GM19455 (cell line): ENCODE measurements around the gene GREM2.

Source experiments
- ATAC-seq: cut with Tn5 transposase; IDR thresholded peaks from one replicate; pipeline ENCODE4 v1.9.1; 2021; ENCODE audit not compliant: unreplicated experiment

GREM2 gene

DNA sequence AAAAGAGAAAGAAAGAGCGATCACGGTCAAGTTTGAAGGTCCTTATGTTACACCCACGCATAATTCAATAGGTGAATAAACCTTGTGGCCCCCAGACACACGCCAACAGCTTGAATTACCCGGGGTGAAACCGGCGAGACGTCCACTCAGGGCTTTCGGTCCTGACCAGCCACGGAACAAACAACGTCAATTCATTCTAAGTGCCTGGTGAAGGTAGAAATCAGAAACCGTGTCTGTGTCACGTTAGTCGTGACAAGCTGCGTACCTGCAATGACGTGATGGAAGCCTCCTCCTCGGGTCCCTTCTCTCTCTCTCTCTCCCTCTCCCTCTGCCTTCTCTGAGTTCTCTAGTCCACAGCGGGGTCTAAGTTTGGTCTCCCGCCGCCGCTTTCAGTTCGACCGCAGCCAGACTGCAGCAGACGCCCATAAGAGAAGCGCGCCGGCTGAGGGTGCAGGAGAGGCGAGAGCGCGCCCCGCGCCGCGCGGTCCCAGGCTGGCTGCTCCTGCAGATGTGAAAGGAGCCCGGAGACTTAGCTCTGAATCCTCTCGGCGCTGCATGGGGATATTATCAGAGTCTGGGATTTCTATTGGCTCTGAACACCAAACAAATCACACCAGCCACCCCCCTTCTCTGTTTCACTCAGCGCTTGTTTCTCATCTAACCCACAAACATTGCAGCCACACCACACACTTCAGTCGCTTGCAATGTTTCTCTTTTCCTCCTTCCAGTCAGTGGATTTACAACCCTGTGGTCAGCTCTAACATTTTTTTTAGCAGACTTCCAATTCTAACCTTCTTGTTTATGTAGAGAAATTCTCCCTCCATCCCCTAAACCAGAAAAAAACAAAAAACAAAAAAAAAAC, at the start of gene GREM2:
GREM2 (minus strand) TSS at position 537 of the 862 bp plus-strand sequence. CDS start 118,680 bp downstream, outside the sequence.
- ATAC-seq: peak; percentile 64

DNA sequence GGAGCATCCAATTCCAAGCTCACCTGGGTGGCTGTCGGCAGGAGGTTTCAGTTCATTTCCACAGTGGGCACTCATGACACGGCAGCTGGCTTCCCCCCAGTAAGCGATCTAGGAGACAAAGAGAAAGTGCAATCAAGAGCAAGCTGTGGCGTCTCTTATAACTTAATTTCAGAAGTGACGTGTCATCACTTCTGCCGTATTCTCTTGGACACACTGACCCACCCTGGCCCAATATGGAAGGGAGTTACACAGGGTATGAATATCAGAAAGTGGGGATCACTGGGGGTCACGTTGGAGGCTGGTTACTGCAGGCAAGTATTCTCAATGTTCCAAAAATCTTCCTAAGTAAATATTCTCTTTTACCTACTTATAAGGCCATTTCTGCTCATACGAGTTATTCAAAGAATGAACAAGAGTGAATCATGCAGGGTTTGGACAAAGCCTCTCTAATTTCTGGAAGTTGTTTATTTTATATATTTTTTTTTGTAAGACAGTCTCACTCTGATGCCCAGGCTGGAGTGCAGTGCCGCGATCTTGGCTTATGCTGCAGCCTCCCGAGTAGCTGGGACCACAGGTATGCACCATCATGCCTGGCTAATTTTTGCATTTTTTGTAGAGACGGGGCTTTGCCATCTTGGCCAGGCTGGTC, 46.5 kb upstream of the GREM2 start:
- no peak for ATAC-seq

DNA sequence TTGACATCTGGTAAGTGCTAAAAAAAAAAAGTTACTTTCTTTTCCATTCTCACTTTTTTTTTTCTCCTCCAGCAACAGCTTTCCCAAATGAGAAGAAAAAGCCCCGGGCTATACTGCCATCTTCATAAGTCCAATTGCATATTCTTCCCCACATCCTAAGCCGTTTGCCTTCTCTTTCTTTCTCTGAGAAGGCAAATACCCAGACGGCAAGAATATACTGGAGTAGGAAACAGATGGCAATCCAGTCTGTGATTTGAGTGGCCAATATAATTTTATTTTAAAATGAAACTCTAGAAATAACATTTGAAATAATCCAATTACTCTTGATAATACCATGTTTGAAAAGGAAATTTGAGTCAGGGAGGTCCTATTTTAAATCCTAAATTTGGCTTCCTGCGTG, 44.6 kb upstream of the GREM2 start:
- ATAC-seq: no peak

DNA sequence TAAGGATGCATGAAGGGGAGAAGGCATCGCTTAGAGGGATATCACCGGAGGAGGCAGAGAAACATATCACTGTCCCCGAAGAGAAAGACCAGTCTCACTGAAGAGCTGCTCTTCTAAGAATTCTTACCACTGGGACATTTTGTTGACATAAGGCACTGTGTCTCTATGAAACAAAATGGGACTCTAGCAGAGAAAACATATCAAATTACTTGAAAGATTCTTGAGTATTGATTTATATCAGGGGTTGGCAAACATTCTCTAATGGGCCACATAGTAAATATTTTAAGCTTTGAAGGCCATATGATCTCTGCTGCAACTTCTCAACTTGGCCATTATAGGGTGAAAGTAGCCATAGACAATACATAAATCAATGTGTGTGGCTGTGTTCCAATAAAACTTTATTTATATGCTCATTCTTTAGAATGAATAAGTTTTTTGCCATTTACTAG, 41.0 kb upstream of the GREM2 start:
- ATAC-seq: no peak

DNA sequence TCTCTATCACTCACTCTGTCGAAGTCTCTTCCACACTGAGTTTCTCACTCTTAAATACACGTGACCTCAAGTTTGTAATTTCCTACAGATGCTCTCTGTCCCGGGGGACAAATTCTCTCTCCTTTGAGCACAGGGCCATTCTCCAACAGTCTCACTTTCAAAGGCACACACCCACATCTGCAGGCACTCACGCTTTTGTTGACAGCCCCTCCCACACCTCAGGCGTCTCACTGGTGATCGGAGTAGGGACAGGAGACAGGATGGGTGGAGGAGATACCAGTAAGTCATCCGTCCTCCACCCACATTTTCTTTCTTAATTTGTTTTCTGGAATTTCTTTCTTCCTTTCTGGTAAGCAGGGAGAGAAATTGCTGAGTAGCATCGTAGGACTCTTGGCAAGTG, 40.6 kb upstream of the GREM2 start:
- no peak for ATAC-seq

DNA sequence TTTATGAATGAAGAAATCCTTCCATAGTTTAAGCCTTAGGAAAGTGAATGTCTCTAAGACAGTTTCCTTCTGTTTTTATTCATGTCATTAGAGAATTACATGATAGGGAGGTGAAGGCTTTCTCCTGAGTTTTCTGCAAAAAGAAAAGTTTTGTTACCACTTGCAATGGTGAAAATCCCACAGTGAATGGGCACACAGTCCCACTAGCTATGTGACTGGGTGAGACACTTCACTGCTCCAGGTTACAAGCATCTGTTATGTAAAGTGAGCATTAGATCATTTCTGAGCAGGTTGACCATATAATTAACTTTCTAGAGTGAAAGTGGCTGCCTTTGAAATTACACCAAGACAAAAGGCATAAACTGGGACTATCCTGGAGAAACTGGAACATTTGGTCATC, 38.9 kb upstream of the GREM2 start:
- no peak for ATAC-seq

DNA sequence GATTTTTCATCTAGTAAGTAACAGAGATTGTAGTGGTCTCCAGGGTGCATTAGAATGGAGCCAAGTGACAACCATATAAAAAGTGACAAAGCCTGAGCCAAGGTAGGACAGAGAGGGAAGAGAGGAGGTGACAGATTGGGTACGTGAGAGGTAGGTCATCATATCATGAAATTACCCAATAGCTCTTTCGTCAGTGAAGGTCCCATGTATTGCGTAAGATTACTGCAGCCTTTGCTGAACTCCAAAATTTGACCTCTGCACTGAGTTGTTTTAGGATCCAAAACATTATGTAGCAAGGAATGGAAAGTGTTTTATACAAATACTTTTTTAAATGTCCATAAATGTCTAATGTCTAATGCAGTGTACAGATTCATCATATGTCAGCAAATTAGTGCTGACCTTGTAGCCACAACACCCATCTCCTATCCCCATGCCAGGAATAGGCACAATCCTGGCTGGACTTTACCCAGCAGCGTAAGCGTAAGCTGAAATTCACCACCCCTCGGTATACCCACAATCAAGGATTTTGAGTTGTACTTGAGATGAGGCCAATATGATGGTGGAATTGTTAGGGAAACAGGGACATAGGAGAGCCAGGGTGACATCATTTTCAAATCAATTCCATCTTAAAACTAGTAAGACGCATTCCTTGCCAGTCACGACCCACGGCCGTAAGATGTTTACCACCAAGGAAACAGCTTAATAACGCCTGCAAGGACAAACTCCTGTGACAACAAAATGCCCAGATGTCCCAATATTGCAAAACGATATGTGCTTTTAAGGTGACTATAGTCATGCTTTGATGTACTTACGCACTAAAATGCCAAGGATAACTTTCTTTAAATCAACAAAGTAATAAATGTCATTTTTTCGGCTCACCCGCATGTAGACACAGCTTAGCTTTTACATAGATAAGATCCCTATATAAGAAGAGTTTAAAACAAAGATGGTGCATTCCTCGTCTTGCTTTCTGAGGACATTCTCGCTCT, 38.1 kb upstream of the GREM2 start:
- ATAC-seq: no peak

DNA sequence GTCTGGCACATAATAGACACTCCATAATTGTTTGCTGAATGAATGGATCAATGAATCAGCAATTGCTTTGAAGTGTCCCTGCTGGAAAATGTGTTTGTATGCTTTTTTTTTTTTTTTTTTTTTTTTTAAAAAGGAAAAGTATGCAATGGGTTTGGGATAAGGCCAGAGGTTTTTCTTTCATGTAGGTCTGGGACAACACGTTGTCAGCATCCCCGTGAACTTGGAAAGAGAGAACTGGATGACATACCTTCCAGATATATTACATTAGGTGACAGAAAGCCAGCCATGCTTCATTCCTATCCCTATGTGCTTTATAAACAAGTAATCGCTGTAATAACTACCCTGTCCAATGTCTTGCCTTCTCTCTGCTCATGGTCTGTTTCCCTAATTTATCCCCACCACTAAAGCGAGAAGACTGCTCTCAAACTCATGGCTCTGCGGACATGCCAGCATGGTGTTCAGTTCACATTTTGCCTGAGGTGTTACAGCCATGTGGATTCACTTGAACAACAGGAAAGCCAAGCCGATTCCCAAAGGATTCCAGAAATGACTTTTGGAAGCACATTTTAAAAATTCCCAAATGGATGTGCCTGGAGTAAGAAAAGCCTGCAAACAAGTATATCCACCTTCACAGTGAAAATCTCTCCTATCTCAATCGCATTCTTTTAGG, 34.8 kb upstream of the GREM2 start:
- no peak for ATAC-seq

DNA sequence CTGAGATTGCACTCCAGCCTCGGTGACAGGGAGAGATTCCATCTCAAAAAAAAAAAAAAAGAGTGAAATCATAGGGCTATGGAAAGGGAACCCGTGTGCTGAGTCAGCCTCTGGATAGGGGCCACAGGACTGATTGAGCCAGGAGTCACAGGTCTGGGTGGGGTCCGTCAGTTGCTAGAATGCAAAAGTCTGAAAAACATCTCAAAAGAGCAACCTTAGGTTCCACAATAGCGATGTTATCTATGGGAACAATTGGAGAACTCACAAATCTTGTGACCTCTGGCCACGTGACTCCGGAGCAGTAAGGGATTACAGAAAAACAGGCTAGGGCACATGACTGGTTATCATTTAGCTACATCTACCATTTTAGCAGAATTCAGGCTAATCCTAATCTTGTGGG, 32.8 kb upstream of the GREM2 start:
- no peak for ATAC-seq

DNA sequence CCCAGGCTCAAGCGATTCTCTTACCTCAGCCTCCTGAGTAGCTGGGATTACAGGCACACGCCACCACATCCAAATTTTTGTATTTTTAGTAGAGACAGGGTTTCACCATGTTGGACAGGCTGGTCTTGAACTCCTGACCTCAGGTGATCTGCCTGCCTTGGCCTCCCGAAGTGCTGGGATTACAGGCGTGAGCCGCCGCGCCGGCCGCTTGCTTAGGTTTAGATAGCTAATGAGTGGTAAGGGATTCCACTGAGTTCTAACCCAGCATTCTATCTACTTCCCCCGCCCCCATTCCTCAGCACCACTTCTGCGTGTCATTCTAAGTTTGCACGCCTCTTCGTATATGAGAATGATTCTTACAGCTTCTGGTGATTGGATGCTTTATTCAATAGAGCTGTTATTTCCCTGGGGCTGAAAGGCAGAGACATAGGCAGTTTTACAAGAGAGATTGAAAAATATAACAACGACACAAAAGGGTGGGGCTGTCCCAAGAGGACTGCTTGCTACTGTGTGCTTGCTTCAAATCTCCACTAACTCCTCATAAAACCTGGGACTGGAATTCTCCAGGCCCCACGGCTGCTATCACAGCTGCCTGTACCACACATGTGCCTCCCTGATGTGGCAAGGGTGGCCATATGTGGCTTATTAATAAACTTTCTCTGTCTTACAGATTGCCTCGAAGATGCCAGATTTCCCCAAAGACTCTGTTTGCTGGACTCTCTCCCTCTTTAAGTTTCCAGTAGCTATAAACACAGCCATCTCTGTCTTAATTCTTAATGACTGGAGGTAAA, 23.7 kb upstream of the GREM2 start:
- ATAC-seq: no peak

DNA sequence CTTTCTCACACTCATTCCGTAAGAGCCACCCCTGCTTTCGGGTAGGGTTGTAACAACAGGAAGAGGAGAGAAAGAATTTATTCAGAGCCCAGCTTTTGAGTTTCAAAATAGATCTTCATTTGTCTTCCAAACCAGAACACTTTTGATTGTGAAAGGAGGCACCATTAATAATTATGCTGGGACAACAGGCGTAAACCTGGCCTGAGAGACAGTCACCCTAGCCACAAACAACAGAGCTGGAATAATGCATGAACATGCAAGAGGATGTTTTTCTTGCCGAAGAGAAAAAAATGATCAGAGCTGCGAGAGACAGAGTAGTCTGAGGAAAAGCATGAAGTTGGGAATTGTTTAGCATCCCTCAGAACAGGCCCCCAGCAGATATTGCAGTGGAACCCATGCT, 18.5 kb upstream of the GREM2 start:
- ATAC-seq: no peak

DNA sequence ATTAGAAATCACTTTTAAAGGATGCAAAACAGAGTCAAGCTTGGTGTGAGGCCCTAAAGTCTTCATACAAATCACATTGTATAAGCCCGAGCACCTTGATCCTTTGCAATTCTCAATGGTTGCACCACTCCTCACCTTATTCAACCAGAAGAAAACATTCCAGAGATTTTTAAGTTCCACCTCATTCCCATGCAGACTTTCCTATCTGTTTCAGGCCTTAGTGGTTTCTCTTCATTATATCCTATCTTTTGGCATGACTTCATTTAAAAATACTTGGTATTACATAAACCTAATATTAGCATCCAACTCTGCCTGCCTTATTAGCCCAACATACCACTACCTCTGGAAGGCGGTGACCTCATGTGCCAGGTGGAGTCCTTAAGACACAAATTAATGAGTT, 9.3 kb upstream of the GREM2 start:
- ATAC-seq: no peak

DNA sequence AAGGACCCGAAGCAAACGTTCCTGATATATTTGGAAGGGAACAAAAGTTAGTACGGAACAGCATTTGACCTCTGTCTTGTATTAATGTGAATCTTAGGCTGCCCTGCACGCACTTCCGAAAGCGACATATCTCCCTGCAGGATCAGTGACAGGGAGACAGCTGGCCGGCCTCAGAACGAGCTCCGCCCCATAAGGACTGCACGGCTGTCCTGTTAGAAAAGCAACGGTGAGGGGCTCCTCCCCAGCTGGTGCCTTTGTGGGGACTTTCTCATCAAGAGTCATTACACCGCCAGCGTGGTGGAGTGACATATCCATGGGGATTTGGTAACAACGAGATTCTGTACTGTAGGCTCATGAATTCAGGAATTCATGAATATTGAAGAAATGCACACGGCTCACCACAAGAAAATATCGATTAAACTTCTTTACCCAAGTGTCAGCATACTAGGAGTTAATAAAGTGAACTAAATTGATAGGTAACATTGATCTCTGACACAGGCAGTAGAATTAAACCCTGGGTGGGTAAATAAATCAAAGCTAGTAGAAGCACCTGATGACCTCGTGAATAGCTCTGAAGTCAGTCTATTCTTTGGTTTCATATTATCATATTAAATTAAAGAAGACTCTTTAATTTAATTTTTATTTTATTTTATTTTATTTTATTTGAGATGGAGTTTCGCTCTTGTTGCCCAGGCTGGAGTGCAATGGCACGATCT, 8.1 kb upstream of the GREM2 start:
- ATAC-seq: no peak

DNA sequence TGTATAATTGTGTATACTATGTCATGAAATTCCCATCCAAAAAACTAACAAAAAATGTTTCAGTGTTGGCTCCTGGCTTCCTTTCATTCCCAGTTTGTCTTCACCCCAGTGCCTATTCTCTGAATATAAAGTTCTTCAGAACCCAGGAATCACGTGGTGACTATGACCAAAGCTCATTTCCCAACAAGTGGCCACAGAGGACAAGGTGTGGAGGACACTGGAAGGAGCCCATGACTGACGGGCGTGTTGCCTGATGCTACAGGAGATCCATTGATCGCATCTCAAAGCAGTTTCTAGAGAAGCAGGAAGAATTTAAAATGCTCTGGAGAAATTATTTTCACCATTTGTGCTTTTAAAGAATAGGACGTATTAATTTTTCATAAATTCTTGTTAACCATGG, 7.4 kb upstream of the GREM2 start:
- no peak for ATAC-seq

DNA sequence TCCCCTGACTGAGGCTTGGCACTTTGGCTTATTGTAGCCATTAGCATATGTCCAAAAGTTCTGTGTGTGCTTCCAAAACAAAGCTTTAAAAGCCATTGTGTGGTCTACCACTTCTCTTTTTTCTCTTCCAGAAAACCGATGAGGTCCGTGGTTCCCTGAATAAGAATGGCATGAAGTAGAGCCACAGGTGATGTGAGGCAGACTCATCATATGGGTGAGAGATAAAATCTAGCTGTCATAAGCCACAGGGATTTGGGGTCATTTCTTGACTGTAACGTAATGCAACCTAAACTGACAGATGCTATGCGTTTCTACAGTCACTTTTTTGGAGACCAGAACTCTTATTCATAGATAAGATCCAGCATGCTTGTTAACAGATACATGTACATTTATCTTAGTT, 7.0 kb upstream of the GREM2 start:
- ATAC-seq: no peak

DNA sequence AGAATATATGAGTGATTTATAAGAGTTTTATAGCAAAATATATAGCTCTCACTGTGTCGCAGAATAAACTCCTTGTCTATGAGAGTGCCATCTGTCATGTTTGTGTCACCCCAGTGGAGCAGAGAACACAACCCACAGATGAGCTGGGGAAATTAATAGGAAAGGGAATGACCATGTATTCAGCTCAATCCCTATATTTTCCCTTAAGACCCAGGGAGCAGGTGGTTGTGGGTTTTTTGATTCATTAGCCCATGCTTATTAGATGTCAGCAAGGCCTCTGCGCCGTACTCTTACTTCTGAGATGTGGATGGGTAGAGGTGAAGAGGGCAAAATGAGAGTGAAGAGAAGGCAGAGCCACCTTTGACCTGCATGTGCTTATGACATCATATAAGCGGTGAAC, 4.1 kb upstream of the GREM2 start:
- no peak for ATAC-seq

DNA sequence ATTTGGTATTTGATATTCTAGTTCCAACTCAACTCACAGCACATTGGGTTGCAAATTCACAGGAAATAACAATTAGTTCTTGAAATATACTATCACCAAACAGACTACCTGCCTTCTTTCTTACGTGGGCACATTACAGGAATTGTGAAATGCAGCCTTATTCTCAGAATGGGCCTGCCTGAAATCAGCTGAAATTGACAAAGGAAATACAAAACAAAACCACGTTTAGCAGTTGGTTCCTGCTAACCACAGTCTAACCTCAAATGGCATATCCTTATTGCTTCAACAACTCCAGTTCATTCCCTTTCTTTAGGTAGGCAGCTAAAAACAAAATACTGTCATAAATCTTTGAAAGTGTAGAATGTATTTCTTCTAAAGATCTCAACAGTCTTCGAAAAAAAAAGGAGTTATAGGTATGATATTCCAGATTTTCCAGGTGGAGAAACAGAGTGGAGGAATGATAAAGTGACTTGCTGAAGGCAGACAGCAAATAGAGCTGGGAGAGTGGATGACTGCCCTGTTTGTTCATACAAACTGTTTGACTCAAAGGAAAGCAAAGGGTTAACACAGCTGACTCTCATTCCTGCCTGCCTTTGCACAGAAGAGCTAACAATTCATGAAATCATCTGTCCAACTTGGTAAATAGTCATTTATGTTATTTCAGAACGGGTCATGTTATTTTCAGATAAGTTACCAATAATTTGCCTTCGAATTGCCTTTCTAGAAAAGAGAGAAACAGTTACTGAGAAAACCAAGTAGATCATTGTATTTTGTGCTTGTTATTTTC, 1.6 kb upstream of the GREM2 start:
- ATAC-seq: no peak

DNA sequence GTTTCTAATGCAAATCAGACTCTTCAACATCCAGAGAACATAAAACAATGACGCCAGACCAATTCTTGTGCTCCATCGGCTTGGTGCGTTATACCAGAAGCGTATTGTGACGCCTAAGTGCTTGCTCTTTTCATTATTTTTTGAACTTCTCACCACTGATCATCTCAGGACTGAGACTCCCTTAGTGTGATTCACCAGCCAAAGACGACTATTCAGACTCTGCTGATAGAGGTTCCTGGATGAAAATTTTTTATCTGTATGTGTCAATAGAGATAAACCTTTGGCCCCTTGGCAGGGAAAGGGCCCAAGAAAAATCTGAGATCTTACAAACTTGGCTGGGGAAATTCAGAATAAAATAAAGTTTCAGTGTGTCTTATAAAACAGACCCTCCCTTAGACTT, 856 bp upstream of the GREM2 start:
- ATAC-seq: no peak

DNA sequence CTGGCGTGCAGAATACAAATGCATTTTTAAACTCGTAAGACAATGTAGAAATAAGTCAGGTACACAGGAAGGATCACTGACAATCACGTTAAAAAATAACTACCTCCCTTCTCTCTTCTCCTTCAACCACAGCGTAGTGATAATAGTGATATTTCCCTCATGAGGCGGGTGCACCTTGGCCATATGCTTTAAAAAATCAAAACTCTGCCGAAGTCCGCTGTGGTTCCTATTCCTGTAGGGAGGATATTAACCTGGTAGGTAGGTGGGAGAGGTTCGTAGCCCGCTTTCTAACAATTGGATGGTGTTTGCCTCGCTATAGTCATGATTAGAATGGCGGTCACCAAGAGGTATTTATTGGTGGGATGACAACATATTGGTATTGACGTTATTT, 732 bp downstream of the GREM2 start:
- ATAC-seq: no peak
